ENCODE measurements around the gene NTM.

GRCh38 chr11:131979364-131979763 lies 608.9 kb downstream of the NTM start:
- no peak for TF ChIP-seq CTCF (conservative IDR thresholded peaks at IDR 0.05; ENCODE audit: low read depth, low read length)
- no peak for TF ChIP-seq EZH2 (IDR thresholded peaks at IDR 0.05; ENCODE audit: borderline replicate concordance, low read depth, low read length, poor library complexity, severe bottlenecking)
